WTC11 (cell line): ENCODE data around the gene SERPINA9. TPM values are rescaled to one million over a fixed set of nuclear protein-coding genes. Genes with fewer than 3 reads are reported as not detected.
"Not testable (repeated sequence)": the region's sequence is repeated elsewhere in the genome, so short reads cannot be mapped to it uniquely, and the experiment has no call there.

Experiments used
- ATAC-seq: fragments of 200-7000 bp; cut with Tn5 transposase; 2 replicates; pipeline ENCODE4 v1.10.0; 2021; ENCODE audit warnings: mild to moderate bottlenecking, moderate library complexity
- CTCF ChIA-PET: fragments of 300-600 bp; sonication (Branson Sonifier 250); formaldehyde crosslinking; loops from one replicate; lab custom pipeline; 2021; ENCODE audit warnings: antibody characterized with exemption; lab: Charles Lee
- POLR2A ChIA-PET: fragments of 350-600 bp; sonication (Branson Sonifier 250); formaldehyde crosslinking; loops from one replicate; lab custom pipeline; 2021; ENCODE audit warnings: antibody characterized with exemption; lab: Charles Lee
- DNase-seq: peaks from one replicate; pipeline ENCODE4 v3.0.0; 2021; ENCODE audit warnings: low spot score
- H3K27ac Mint-ChIP-seq: 2 replicates; pipeline ENCODE4 v1.8.0; 2021; ENCODE audit warnings: mixed read lengths
- H3K27me3 Mint-ChIP-seq: 2 replicates; pipeline ENCODE4 v1.8.0; 2021; ENCODE audit warnings: low read depth, mild to moderate bottlenecking, moderate library complexity, mixed read lengths
- H3K36me3 Mint-ChIP-seq: 2 replicates; pipeline ENCODE4 v1.8.0; 2021; ENCODE audit warnings: mixed read lengths
- H3K4me1 Mint-ChIP-seq: 2 replicates; pipeline ENCODE4 v1.8.0; 2022; ENCODE audit warnings: mixed read lengths
- H3K4me3 Mint-ChIP-seq: 2 replicates; pipeline ENCODE4 v1.8.0; 2021; ENCODE audit warnings: mild to moderate bottlenecking, moderate library complexity, mixed read lengths
- H3K9me3 Mint-ChIP-seq: 2 replicates; pipeline ENCODE4 v1.8.0; 2021; ENCODE audit warnings: mixed read lengths
- AFF4 ChIP-seq: sonication (generic); formaldehyde crosslinking; IDR thresholded peaks from 2 replicates; pipeline ENCODE4 v1.8.1; 2023; ENCODE audit warnings: mild to moderate bottlenecking, missing genetic modification reagents, borderline replicate concordance
- CDX4 ChIP-seq: fragments of 250-450 bp; sonication (Bioruptor Pico); IDR thresholded peaks from 2 replicates; pipeline ENCODE4 v1.9.0; 2021; ENCODE audit warnings: moderate library complexity, mild to moderate bottlenecking, inconsistent platforms, borderline replicate concordance
- CREB1 ChIP-seq: sonication (generic); formaldehyde crosslinking; IDR thresholded peaks from 2 replicates; pipeline ENCODE4 v1.8.0; 2023; ENCODE audit warnings: mild to moderate bottlenecking, missing genetic modification reagents
- ELF4 ChIP-seq: sonication (generic); formaldehyde crosslinking; IDR thresholded peaks from 2 replicates; pipeline ENCODE4 v1.8.1; 2022; ENCODE audit warnings: low read depth, mild to moderate bottlenecking, moderate library complexity, missing genetic modification reagents
- FOXP1 ChIP-seq: sonication (generic); formaldehyde crosslinking; IDR thresholded peaks from 2 replicates; pipeline ENCODE4 v1.8.0; 2022; ENCODE audit warnings: missing genetic modification reagents, mild to moderate bottlenecking, moderate library complexity, borderline replicate concordance
- GABPB1 ChIP-seq: sonication (generic); formaldehyde crosslinking; IDR thresholded peaks from 2 replicates; pipeline ENCODE4 v1.8.1; 2023; ENCODE audit warnings: mild to moderate bottlenecking, missing genetic modification reagents
- MYBL2 ChIP-seq: sonication (generic); formaldehyde crosslinking; IDR thresholded peaks from 2 replicates; pipeline ENCODE4 v1.8.1; 2023; ENCODE audit warnings: mild to moderate bottlenecking, moderate library complexity, missing genetic modification reagents
- NFATC4 ChIP-seq: fragments of 250-450 bp; sonication (Bioruptor Pico); IDR thresholded peaks from 2 replicates; pipeline ENCODE4 v1.9.0; 2021; ENCODE audit warnings: mild to moderate bottlenecking
- PREB ChIP-seq: sonication (generic); formaldehyde crosslinking; IDR thresholded peaks from 2 replicates; pipeline ENCODE4 v1.8.1; 2022; ENCODE audit warnings: mild to moderate bottlenecking, missing genetic modification reagents, moderate library complexity, borderline replicate concordance
- SP1 ChIP-seq: sonication (generic); formaldehyde crosslinking; conservative IDR thresholded peaks from 2 replicates; pipeline ENCODE4 v1.8.1; 2022; ENCODE audit warnings: missing genetic modification reagents
- total RNA-seq: library from RNA; stranded (reverse); gene quantifications from 3 replicates; pipeline ENCODE4 v1.2.3, GENCODE V29; 2021

Gene SERPINA9
- total RNA-seq, 1 experiment from 2014 or later = not detected

GRCh38 chr14:94421316-94421715 lies 54.7 kb downstream of the SERPINA9 start:
- Mint-ChIP-seq H3K9me3 (peaks cover 26% of the 10 kb centered on the region), H3K4me3 (no peak overlapping the region), H3K4me1 (peaks cover 2% of the 10 kb centered on the region; the same call in 1 of the 2 replicates), H3K36me3 (peaks cover 24% of the 10 kb centered on the region), H3K27ac (no peak overlapping the region), H3K27me3 (peaks cover 2% of the 10 kb centered on the region; the same call in 1 of the 2 replicates)
- no peak for DNase-seq
- ChIA-PET CTCF (interaction anchor here (1.4 to 1.5 kb wide), 2 partner anchors 13 to 65 kb away, joined by 5 to 16 read pairs; no protein-coding TSS in a partner anchor), POLR2A (no interaction called here)
- no peak for ATAC-seq
- TF ChIP-seq SP1 = no peak
- no peak for TF ChIP-seq FOXP1 (CRISPR knock-in tag)
- no peak for TF ChIP-seq GABPB1 (CRISPR knock-in tag)
- TF ChIP-seq NFATC4 (CRISPR knock-in tag) = no peak
- TF ChIP-seq AFF4 (CRISPR knock-in tag) = no peak
- TF ChIP-seq MYBL2 = no peak
- no peak for TF ChIP-seq ELF4 (CRISPR knock-in tag)
- no peak for TF ChIP-seq CDX4 (CRISPR knock-in tag)
- TF ChIP-seq PREB (CRISPR knock-in tag) = no peak
- no peak for TF ChIP-seq CREB1 (CRISPR knock-in tag)
- TF ChIP-seq, all 79 proteins: peak for 0

GRCh38 chr14:94417497-94418205 lies 58.3 kb downstream of the SERPINA9 start:
- CTCF ChIA-PET, H3K4me1 Mint-ChIP-seq, POLR2A ChIA-PET, H3K27me3 Mint-ChIP-seq, DNase-seq, H3K27ac Mint-ChIP-seq, H3K4me3 Mint-ChIP-seq, ATAC-seq: not testable (repeated sequence)
- H3K9me3 Mint-ChIP-seq = peaks cover 53% of the 10 kb centered on the region
- peaks cover 32% of the 10 kb centered on the region for H3K36me3 Mint-ChIP-seq

Other genes with a start within 250 kb of the SERPINA9 start
- 0.04 TPM in 1 of 3 replicates, not detected in the others for gene SERPINA10, start 182.9 kb downstream of the SERPINA9 start, total RNA-seq
- 0.15 TPM in 1 of 3 replicates, not detected in the others for gene SERPINA6, start 152.9 kb downstream of the SERPINA9 start, total RNA-seq
- gene SERPINA2, start 109.5 kb downstream of the SERPINA9 start, total RNA-seq = not detected in 3 replicates
- 5.1 to 7.2 TPM (median 6.8 TPM) in 3 replicates for gene SERPINA1, start 87.6 kb downstream of the SERPINA9 start, total RNA-seq
- gene SERPINA11, start 23.4 kb downstream of the SERPINA9 start, total RNA-seq = 0.34 to 0.53 TPM (median 0.46 TPM) in 3 replicates
- not detected in 3 replicates for gene SERPINA12, start 33.3 kb upstream of the SERPINA9 start, total RNA-seq
- gene SERPINA4, start 85.2 kb upstream of the SERPINA9 start, total RNA-seq = 0.14 to 0.25 TPM in 2 of 3 replicates, not detected in the other
- 1.5 to 3.2 TPM (median 2.2 TPM) in 3 replicates for gene SERPINA5, start 105.2 kb upstream of the SERPINA9 start, total RNA-seq
- 2.7 to 3.5 TPM (median 3.0 TPM) in 3 replicates for gene SERPINA3, start 136.2 kb upstream of the SERPINA9 start, total RNA-seq